Left lung (tissue), 10 donors: ENCODE results near the gene ACTN4. TPM values are rescaled to one million over a fixed set of nuclear protein-coding genes. Genes with fewer than 3 reads are reported as not detected.

Experiments
- ATAC-seq: fragments of 200-7000 bp; cut with Tn5 transposase; one replicate; pipeline ENCODE4 v1.9.1; 2020; ENCODE audit warnings: moderate library complexity
- DNase-seq, 4 donors: peaks; one replicate each; pipeline ENCODE4 v3.0.0-alpha.2; 2013 to 2020
- H3K27ac ChIP-seq, 2 donors: fragments of 200-600 bp; sonication (generic) in 1 of 2; one replicate each; pipeline versions ENCODE4 v1.5.0 to v1.8.0; 2020 to 2021
- H3K27me3 ChIP-seq, 2 donors: fragments of 200-600 bp; sonication (generic) in 1 of 2; one replicate each; pipeline versions ENCODE4 v1.5.0 to v1.8.0; 2020 to 2021
- H3K36me3 ChIP-seq, 2 donors: fragments of 200-600 bp; sonication (generic) in 1 of 2; one replicate each; pipeline versions ENCODE4 v1.5.0 to v1.8.0; 2020 to 2021
- H3K4me1 ChIP-seq, 2 donors: fragments of 200-600 bp; one replicate each; pipeline ENCODE4 v1.8.0; 2021
- H3K4me3 ChIP-seq, 2 donors: fragments of 200-600 bp; sonication (generic) in 1 of 2; one replicate each; pipeline versions ENCODE4 v1.5.0 to v1.8.0; 2020 to 2021; ENCODE audit warnings: mild to moderate bottlenecking in 1 of 2
- H3K9me3 ChIP-seq, 2 donors: fragments of 200-600 bp; sonication (generic) in 1 of 2; one replicate each; pipeline versions ENCODE4 v1.5.0 to v1.8.0; 2020 to 2021
- CTCF ChIP-seq, 2 donors: fragments of 200-600 bp; sonication (generic) in 1 of 2; IDR thresholded peaks; one replicate each; pipeline versions ENCODE4 v1.5.0 to v1.8.0; 2021; ENCODE audit warnings: antibody characterized with exemption in 2 of 2
- intact Hi-C, 2 donors: fragments of 100-400 bp; cut with DNase I; formaldehyde crosslinking; loops; one replicate each; pipeline versions ENCODE4 v1.11.2 to v1.14.2; 2022
- polyA plus RNA-seq, 6 donors: library from polyadenylated mRNA; unstranded; fragments of 120-200 nt; gene quantifications; one replicate each; pipeline ENCODE4 v1.2.1, GENCODE V29; 2013; ENCODE audit not compliant: insufficient read length in 6 of 6
- total RNA-seq, 2 donors: library from RNA; stranded (reverse); fragmentation: NEBNext Ultra II Directional; extraction: Animal tissue kit (Norgen Biotek cat#: 25700); gene quantifications; one replicate each; pipeline ENCODE4 v1.2.1, GENCODE V29; 2021
- donor health status: DM: no; HTN: yes; CAD: no.
- donor health status: DM: no; HTN: no; CAD: no.

The ACTN4 gene
- total and polyA plus RNA-seq, 8 donors, result 373 to 647 (median 402) TPM

GRCh38 chr19:38717051-38717450 is 69.6 kb downstream of the ACTN4 start:
- no peak overlapping the region for H3K27ac ChIP-seq
- ATAC-seq (no peak), DNase-seq (no peak)
- TF ChIP-seq CTCF (IDR thresholded peaks at IDR 0.05), result no peak
- intact Hi-C loops, result loop anchor here in 1 of 2 donors (10.0 kb wide), 1 partner anchor 62 kb away; no protein-coding TSS in a partner anchor
- H3K4me1 ChIP-seq, result peaks cover 5 to 26% of the 10 kb centered on the region in 2 donors
- no peaks in the 10 kb centered on the region for H3K27me3 ChIP-seq
- no peak overlapping the region for H3K4me3 ChIP-seq
- no peaks in the 10 kb centered on the region for H3K9me3 ChIP-seq
- peaks cover 4 to 100% of the 10 kb centered on the region in 2 donors for H3K36me3 ChIP-seq

- no peak overlapping the region for H3K4me3 ChIP-seq
- H3K36me3 ChIP-seq, result peaks cover 4 to 100% of the 10 kb centered on the region in 2 donors
- TF ChIP-seq CTCF (IDR thresholded peaks at IDR 0.05), result no peak
- intact Hi-C loops, result loop anchor here in 1 of 2 donors (10.0 kb wide), 1 partner anchor 63 kb away; no protein-coding TSS in a partner anchor
- H3K9me3 ChIP-seq, result no peaks in the 10 kb centered on the region
- H3K27ac ChIP-seq, result peak overlapping the region in 1 of 2 donors; percentile 53
- H3K4me1 ChIP-seq, result peaks cover 2 to 23% of the 10 kb centered on the region in 2 donors
- no peak for ATAC-seq
- DNase-seq, result no peak
- no peaks in the 10 kb centered on the region for H3K27me3 ChIP-seq
These were observed 70.4 kb downstream of the ACTN4 start for GRCh38 chr19:38717855-38718254.

GRCh38 chr19:38718747-38719543 is 71.5 kb downstream of the ACTN4 start:
- no peak overlapping the region for H3K4me3 ChIP-seq
- peak; percentile 65 for ATAC-seq
- peaks cover 4 to 100% of the 10 kb centered on the region in 2 donors for H3K36me3 ChIP-seq
- DNase-seq, result peak in 1 of 4 donors; percentile 87
- no peak for TF ChIP-seq CTCF (IDR thresholded peaks at IDR 0.05)
- H3K9me3 ChIP-seq, result no peaks in the 10 kb centered on the region
- no peaks in the 10 kb centered on the region for H3K27me3 ChIP-seq
- H3K4me1 ChIP-seq, result peaks cover 2 to 21% of the 10 kb centered on the region in 2 donors
- H3K27ac ChIP-seq, result peak overlapping the region; percentile 44 to 53
- intact Hi-C loops, result loop anchor here in 1 of 2 donors (10.0 kb wide), 1 partner anchor 64 kb away; no protein-coding TSS in a partner anchor

GRCh38 chr19:38719761-38720558 is 72.5 kb downstream of the ACTN4 start:
- intact Hi-C loops, result loop anchor here (10.0 kb wide), 2 partner anchors 65 to 85 kb away; no protein-coding TSS in a partner anchor
- peaks cover 4 to 100% of the 10 kb centered on the region in 2 donors for H3K36me3 ChIP-seq
- DNase-seq, result no peak
- no peak for TF ChIP-seq CTCF (IDR thresholded peaks at IDR 0.05)
- H3K27me3 ChIP-seq, result no peaks in the 10 kb centered on the region
- peak; percentile 31 for ATAC-seq
- peaks cover 2 to 21% of the 10 kb centered on the region in 2 donors for H3K4me1 ChIP-seq
- peak overlapping the region; percentile 44 to 53 for H3K27ac ChIP-seq
- no peaks in the 10 kb centered on the region for H3K9me3 ChIP-seq
- no peak overlapping the region for H3K4me3 ChIP-seq
